HEK293 (cell line): ENCODE results near the gene IRGM.
A peak's percentile ranks its signal among the peaks of the same experiment; 100 is the strongest.
"Not testable (repeated sequence)": the region's sequence is repeated elsewhere in the genome, so short reads cannot be mapped to it uniquely, and the experiment has no call there.

Source experiments
- CTCF ChIA-PET: fragments of 350-600 bp; formaldehyde crosslinking; extraction: SDS; loops from one replicate; lab custom pipeline; 2021; ENCODE audit warnings: antibody characterized with exemption; lab: Yijun Ruan, JAX
- POLR2A ChIA-PET: fragments of 300-600 bp; formaldehyde crosslinking; extraction: SDS; loops from one replicate; lab custom pipeline; 2020; ENCODE audit warnings: antibody characterized with exemption, inconsistent platforms; lab: Yijun Ruan, JAX
- H3K27ac ChIP-seq: fragments of 200-500 bp; sonication (Bioruptor generic); 2 replicates; pipeline ENCODE4 v1.5.1; 2014; ENCODE audit warnings: low read depth, low read length, control low read depth, inconsistent platforms; ENCODE audit errors: extremely low read depth
- H3K36me3 ChIP-seq, 2 experiments: fragments of 200-500 bp in 1 of 2; sonication (Bioruptor generic) in 1 of 2; 1 replicate in 1 of 2; 2 replicates in 1 of 2; pipeline ENCODE4 v1.5.1; 2014 to 2017; ENCODE audit warnings: inconsistent platforms in 2 of 2, low read length in 2 of 2; ENCODE audit not compliant: control insufficient read depth in 2 of 2, insufficient read depth in 1 of 2
- H3K4me1 ChIP-seq: fragments of 200-500 bp; sonication (Bioruptor generic); 2 replicates; pipeline ENCODE4 v1.5.1; 2014; ENCODE audit warnings: mild to moderate bottlenecking, low read length, inconsistent platforms; ENCODE audit not compliant: control insufficient read depth, insufficient read depth
- H3K4me3 ChIP-seq: 2 replicates; pipeline ENCODE4 v1.5.1; 2011; ENCODE audit warnings: low read depth, mild to moderate bottlenecking, control low read depth, low read length, moderate library complexity
- H3K9me3 ChIP-seq: fragments of 200-500 bp; sonication (Bioruptor generic); 2 replicates; pipeline ENCODE4 v1.5.1; 2014; ENCODE audit warnings: low read depth, low read length, inconsistent platforms; ENCODE audit not compliant: control insufficient read depth, insufficient read depth
- FEZF1 ChIP-seq: fragments of 450-650 bp; formaldehyde crosslinking; IDR thresholded peaks from 2 replicates; pipeline ENCODE4 v1.5.1; 2016; ENCODE audit warnings: missing biosample characterization, missing genetic modification characterization
- HOXC10 ChIP-seq: sonication (generic); formaldehyde crosslinking; IDR thresholded peaks from 2 replicates; pipeline ENCODE4 v1.8.1; 2023; ENCODE audit warnings: mild to moderate bottlenecking, missing genetic modification reagents
- MZF1 ChIP-seq: fragments of 450-650 bp; formaldehyde crosslinking; IDR thresholded peaks from 2 replicates; pipeline ENCODE4 v1.5.1; 2017; ENCODE audit warnings: missing biosample characterization, missing genetic modification characterization, borderline replicate concordance
- PRDM1 ChIP-seq: fragments of 450-650 bp; formaldehyde crosslinking; IDR thresholded peaks from 2 replicates; pipeline ENCODE4; 2016; ENCODE audit warnings: missing biosample characterization, missing genetic modification characterization
- SCRT1 ChIP-seq: fragments of 450-650 bp; formaldehyde crosslinking; IDR thresholded peaks from 2 replicates; pipeline ENCODE4 v1.5.1; 2016; ENCODE audit warnings: missing biosample characterization, missing genetic modification characterization, borderline replicate concordance
- SETDB1 ChIP-seq: IDR thresholded peaks from one replicate; pipeline ENCODE4 v1.6.1; 2017; ENCODE audit warnings: mild to moderate bottlenecking, low read length, moderate library complexity, mixed read lengths; ENCODE audit not compliant: insufficient read length
- SP2 ChIP-seq: fragments of 450-650 bp; formaldehyde crosslinking; IDR thresholded peaks from 2 replicates; pipeline ENCODE4 v1.5.1; 2016; ENCODE audit warnings: missing biosample characterization, missing genetic modification characterization
- SP3 ChIP-seq: fragments of 450-650 bp; formaldehyde crosslinking; IDR thresholded peaks from 2 replicates; pipeline ENCODE4 v1.5.1; 2016; ENCODE audit warnings: missing biosample characterization, missing genetic modification characterization
- ZBTB48 ChIP-seq: fragments of 450-650 bp; formaldehyde crosslinking; IDR thresholded peaks from 2 replicates; pipeline ENCODE4 v1.5.1; 2016; ENCODE audit warnings: missing biosample characterization, missing genetic modification characterization
- ZBTB7A ChIP-seq: fragments of 450-650 bp; formaldehyde crosslinking; IDR thresholded peaks from 2 replicates; pipeline ENCODE4 v1.5.1; 2016; ENCODE audit warnings: low read depth, missing biosample characterization, missing genetic modification characterization
- ZIC2 ChIP-seq: fragments of 450-650 bp; formaldehyde crosslinking; IDR thresholded peaks from 2 replicates; pipeline ENCODE4 v1.5.1; 2016; ENCODE audit warnings: missing biosample characterization, missing genetic modification characterization
- ZNF121 ChIP-seq: fragments of 450-650 bp; formaldehyde crosslinking; IDR thresholded peaks from 2 replicates; pipeline ENCODE4 v1.5.1; 2016; ENCODE audit warnings: missing biosample characterization, missing genetic modification characterization
- ZNF132 ChIP-seq: fragments of 450-650 bp; formaldehyde crosslinking; IDR thresholded peaks from 2 replicates; pipeline ENCODE4 v1.5.1; 2017; ENCODE audit warnings: missing biosample characterization, missing genetic modification characterization, borderline replicate concordance
- ZNF146 ChIP-seq: fragments of 450-650 bp; formaldehyde crosslinking; IDR thresholded peaks from 2 replicates; pipeline ENCODE4 v1.5.1; 2016; ENCODE audit warnings: missing biosample characterization, missing genetic modification characterization
- ZNF16 ChIP-seq: fragments of 450-650 bp; formaldehyde crosslinking; IDR thresholded peaks from 2 replicates; pipeline ENCODE4 v1.5.1; 2016; ENCODE audit warnings: low read depth, missing biosample characterization, missing genetic modification characterization
- ZNF2 ChIP-seq: fragments of 450-650 bp; formaldehyde crosslinking; IDR thresholded peaks from 2 replicates; pipeline ENCODE4 v1.5.1; 2016; ENCODE audit warnings: missing biosample characterization, missing genetic modification characterization
- ZNF23 ChIP-seq: fragments of 450-650 bp; formaldehyde crosslinking; IDR thresholded peaks from 2 replicates; pipeline ENCODE4 v1.5.1; 2016; ENCODE audit warnings: missing biosample characterization, missing genetic modification characterization, borderline replicate concordance
- ZNF248 ChIP-seq: fragments of 450-650 bp; formaldehyde crosslinking; IDR thresholded peaks from 2 replicates; pipeline ENCODE4 v1.5.1; 2017; ENCODE audit warnings: missing biosample characterization, missing genetic modification characterization
- ZNF350 ChIP-seq: fragments of 450-650 bp; formaldehyde crosslinking; IDR thresholded peaks from 2 replicates; pipeline ENCODE4 v1.5.0; 2017; ENCODE audit warnings: missing biosample characterization, mild to moderate bottlenecking, missing genetic modification characterization
- ZNF37A ChIP-seq: fragments of 450-650 bp; IDR thresholded peaks from 2 replicates; pipeline ENCODE4 v1.5.1; 2018; ENCODE audit warnings: missing biosample characterization, missing genetic modification characterization
- ZNF416 ChIP-seq: fragments of 450-650 bp; formaldehyde crosslinking; IDR thresholded peaks from 2 replicates; pipeline ENCODE4 v1.5.1; 2016; ENCODE audit warnings: missing biosample characterization, missing genetic modification characterization
- ZNF514 ChIP-seq: fragments of 450-650 bp; formaldehyde crosslinking; IDR thresholded peaks from 2 replicates; pipeline ENCODE4 v1.5.1; 2016; ENCODE audit warnings: missing biosample characterization, missing genetic modification characterization
- ZNF521 ChIP-seq: fragments of 450-650 bp; formaldehyde crosslinking; IDR thresholded peaks from 2 replicates; pipeline ENCODE4 v1.5.1; 2017; ENCODE audit warnings: missing biosample characterization, mild to moderate bottlenecking, missing genetic modification characterization
- ZNF555 ChIP-seq: fragments of 450-650 bp; formaldehyde crosslinking; conservative IDR thresholded peaks from 2 replicates; pipeline ENCODE4 v1.5.1; 2017; ENCODE audit warnings: missing biosample characterization, mild to moderate bottlenecking, missing genetic modification characterization, inconsistent platforms
- ZNF558 ChIP-seq: fragments of 450-650 bp; formaldehyde crosslinking; IDR thresholded peaks from 2 replicates; pipeline ENCODE4 v1.5.1; 2016; ENCODE audit warnings: missing biosample characterization, missing genetic modification characterization
- ZNF561 ChIP-seq: fragments of 450-650 bp; IDR thresholded peaks from 2 replicates; pipeline ENCODE4 v1.5.1; 2018; ENCODE audit warnings: missing biosample characterization, missing genetic modification characterization, borderline replicate concordance
- ZNF629 ChIP-seq: fragments of 450-650 bp; formaldehyde crosslinking; IDR thresholded peaks from 2 replicates; pipeline ENCODE4 v1.5.1; 2017; ENCODE audit warnings: missing biosample characterization, missing genetic modification characterization
- ZNF830 ChIP-seq: fragments of 450-650 bp; IDR thresholded peaks from 2 replicates; pipeline ENCODE4 v1.5.0; 2018; ENCODE audit warnings: missing biosample characterization, missing genetic modification characterization, low read depth, mild to moderate bottlenecking, moderate library complexity
- TF ChIP-seq, protein P1 (sequence below): fragments of 450-650 bp; IDR thresholded peaks from 2 replicates; pipeline ENCODE4 v1.5.1; 2018; ENCODE audit warnings: missing biosample characterization, mild to moderate bottlenecking, missing genetic modification characterization
- TF ChIP-seq, protein P2 (sequence below): fragments of 450-650 bp; formaldehyde crosslinking; IDR thresholded peaks from 2 replicates; pipeline ENCODE4 v1.5.1; 2016; ENCODE audit warnings: missing biosample characterization, missing genetic modification characterization, low read depth

IRGM gene

DNA sequence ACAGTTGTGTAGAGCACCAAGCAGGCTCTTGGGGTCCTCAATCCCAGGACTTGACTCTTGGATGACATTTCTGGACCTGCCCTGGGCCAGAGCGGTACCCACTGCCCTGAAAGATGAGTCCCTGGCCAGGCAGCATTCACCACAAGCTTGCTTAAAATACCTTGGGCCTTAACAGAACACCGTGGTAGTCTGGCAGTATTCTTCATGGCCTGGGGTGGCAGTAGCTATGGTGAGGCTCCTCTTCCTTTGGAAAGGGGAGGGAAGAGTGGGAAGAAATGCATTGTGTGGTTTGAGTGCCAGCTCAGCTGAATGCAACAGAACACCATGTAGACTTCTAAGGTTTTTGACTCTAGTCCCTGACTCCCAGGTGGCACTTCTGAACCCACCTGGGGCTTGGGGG lies 29.4 kb upstream of the IRGM start (continued):
- no peak for TF ChIP-seq SP3
- no peak for TF ChIP-seq ZNF37A (tag by site-specific recombination)
- no peak for TF ChIP-seq MZF1 (tag by site-specific recombination)
- TF ChIP-seq ZNF830, result no peak
- no peak for TF ChIP-seq ZNF558 (tag by site-specific recombination)
- TF ChIP-seq ZNF16, result no peak
- TF ChIP-seq ZNF2, result no peak
- TF ChIP-seq ZNF248 (tag by site-specific recombination), result no peak
- no peak for TF ChIP-seq ZNF416 (tag by site-specific recombination)

DNA sequence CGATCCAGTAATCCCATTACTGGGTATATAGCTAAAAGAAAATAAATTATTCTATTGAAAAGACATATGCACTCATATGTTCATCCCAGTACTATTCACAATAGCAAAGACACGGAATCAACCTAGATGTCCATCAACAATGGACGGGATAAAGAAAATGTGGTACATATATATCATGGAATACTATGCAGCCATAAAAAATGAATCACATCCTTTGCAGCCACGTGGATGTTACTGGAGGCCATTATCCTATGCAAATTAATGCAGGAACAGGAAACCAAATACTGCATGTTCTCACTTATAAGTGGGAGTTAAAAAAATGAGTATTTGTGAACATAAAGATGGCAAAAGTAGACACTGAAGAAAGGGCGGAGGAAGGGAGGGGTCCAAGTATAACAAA lies 16.6 kb upstream of the IRGM start:
- no peak overlapping the region for H3K4me3 ChIP-seq
- H3K4me1 ChIP-seq, result no peaks in the 10 kb centered on the region
- H3K27ac ChIP-seq, result no peak overlapping the region
- TF ChIP-seq SP2 (no peak), ZNF146 (peak; percentile 72)
- ChIA-PET POLR2A (no interaction called here), CTCF (no interaction called here)
- H3K9me3 ChIP-seq, result no peaks in the 10 kb centered on the region
- H3K36me3 ChIP-seq, result no peaks in the 10 kb centered on the region

DNA sequence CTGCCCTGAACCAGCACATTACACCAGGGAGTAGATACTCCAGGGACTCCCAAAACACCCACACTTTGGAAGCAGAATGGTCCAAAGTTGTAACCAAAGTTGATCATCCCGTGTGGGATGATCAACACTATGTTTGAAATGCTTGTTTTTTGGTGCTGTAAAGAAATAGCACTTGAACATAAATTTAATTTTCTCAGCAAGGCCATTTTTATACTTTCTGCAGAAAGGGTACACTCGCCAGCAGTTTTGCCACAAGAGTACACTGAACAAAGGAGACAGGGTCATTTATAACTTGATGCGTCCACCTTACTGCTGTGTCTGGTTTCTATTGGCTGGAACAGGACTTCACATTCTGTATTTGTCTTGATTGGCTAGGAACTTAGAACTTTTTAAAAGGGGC lies 14.5 kb upstream of the IRGM start:
- POLR2A ChIA-PET, H3K4me1 ChIP-seq, H3K9me3 ChIP-seq, H3K36me3 ChIP-seq, H3K27ac ChIP-seq, H3K4me3 ChIP-seq, CTCF ChIA-PET: not testable (repeated sequence)
- TF ChIP-seq SETDB1, result peak; percentile 74

DNA sequence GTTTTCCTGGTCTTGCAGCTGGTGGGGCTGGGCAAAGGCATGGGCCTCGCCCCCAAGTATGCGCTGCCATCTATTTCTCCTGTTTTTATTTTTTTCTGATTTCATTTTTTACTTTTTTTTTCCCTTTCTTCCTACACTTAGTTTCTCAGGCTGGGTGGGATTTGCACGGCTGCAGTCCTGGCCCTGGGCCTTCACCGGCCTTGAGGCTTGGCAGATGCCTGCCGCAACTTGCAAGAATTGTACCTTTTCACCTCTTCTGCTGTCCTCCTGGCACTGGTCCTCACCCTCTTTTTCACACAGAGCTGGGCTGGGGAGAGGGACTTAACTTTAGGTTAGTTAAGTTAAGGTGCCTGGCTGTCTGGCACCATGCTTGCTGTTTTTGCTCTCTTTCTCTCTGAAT lies 10.3 kb upstream of the IRGM start:
- POLR2A ChIA-PET, result no interaction called here
- no peak for TF ChIP-seq ZNF132 (tag by site-specific recombination)
- no peak for TF ChIP-seq FEZF1
- no peak for TF ChIP-seq SCRT1
- no peak for TF ChIP-seq ZNF514 (tag by site-specific recombination)
- no peak for TF ChIP-seq ZNF121 (tag by site-specific recombination)
- TF ChIP-seq ZBTB7A (tag by site-specific recombination), result no peak
- TF ChIP-seq ZNF555 (tag by site-specific recombination), result no peak
- no peak for TF ChIP-seq ZNF830
- no peak for TF ChIP-seq ZIC2 (tag by site-specific recombination)
- no peak overlapping the region for H3K4me3 ChIP-seq
- no peaks in the 10 kb centered on the region for H3K4me1 ChIP-seq
- H3K27ac ChIP-seq, result no peak overlapping the region
- H3K36me3 ChIP-seq, result no peaks in the 10 kb centered on the region
- peaks cover 5% of the 10 kb centered on the region; the same call in 1 of the 2 replicates for H3K9me3 ChIP-seq
- CTCF ChIA-PET, result interaction anchor here (0.6 kb wide), 1 partner anchor 28 kb away, joined by 7 read pairs; no protein-coding TSS in a partner anchor

DNA sequence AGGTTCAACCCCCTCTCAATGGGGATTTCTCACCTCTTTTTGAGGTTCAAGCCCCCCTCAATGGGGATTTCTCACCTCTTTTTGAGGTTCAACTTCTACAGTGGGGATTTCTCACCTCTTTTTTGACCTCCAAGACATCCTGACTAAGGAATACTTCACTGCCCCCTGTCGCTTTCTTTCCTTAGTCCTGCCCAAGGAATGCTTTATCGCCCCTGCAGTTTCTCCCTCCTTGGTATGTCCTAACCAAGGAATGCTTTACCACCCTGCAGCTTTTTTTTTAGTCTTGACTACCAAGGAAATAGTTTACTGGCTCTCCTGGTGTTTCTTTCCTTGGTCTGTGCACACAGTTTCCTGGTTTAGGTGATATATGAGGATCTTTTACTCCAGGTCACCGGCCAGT lies 9.6 kb upstream of the IRGM start:
- ChIA-PET CTCF (no interaction called here), POLR2A (no interaction called here)
- H3K36me3 ChIP-seq, result no peaks in the 10 kb centered on the region
- no peaks in the 10 kb centered on the region for H3K4me1 ChIP-seq
- H3K9me3 ChIP-seq, result peaks cover 5% of the 10 kb centered on the region; the same call in 1 of the 2 replicates
- H3K4me3 ChIP-seq, result no peak overlapping the region
- H3K27ac ChIP-seq, result no peak overlapping the region
- TF ChIP-seq HOXC10 (no peak), PRDM1 (tag by site-specific recombination) (no peak), ZNF23 (tag by site-specific recombination) (no peak), ZNF561 (no peak), ZBTB48 (tag by site-specific recombination) (no peak), ZNF521 (tag by site-specific recombination) (no peak), ZNF629 (tag by site-specific recombination) (no peak), ZNF350 (tag by site-specific recombination) (no peak)
- TF ChIP-seq, protein P1, sequence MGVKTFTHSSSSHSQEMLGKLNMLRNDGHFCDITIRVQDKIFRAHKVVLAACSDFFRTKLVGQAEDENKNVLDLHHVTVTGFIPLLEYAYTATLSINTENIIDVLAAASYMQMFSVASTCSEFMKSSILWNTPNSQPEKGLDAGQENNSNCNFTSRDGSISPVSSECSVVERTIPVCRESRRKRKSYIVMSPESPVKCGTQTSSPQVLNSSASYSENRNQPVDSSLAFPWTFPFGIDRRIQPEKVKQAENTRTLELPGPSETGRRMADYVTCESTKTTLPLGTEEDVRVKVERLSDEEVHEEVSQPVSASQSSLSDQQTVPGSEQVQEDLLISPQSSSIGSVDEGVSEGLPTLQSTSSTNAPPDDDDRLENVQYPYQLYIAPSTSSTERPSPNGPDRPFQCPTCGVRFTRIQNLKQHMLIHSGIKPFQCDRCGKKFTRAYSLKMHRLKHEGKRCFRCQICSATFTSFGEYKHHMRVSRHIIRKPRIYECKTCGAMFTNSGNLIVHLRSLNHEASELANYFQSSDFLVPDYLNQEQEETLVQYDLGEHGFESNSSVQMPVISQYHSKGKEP, result no peak
- TF ChIP-seq, protein P2, sequence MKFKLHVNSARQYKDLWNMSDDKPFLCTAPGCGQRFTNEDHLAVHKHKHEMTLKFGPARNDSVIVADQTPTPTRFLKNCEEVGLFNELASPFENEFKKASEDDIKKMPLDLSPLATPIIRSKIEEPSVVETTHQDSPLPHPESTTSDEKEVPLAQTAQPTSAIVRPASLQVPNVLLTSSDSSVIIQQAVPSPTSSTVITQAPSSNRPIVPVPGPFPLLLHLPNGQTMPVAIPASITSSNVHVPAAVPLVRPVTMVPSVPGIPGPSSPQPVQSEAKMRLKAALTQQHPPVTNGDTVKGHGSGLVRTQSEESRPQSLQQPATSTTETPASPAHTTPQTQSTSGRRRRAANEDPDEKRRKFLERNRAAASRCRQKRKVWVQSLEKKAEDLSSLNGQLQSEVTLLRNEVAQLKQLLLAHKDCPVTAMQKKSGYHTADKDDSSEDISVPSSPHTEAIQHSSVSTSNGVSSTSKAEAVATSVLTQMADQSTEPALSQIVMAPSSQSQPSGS (tag by site-specific recombination), result no peak
